ENCODE measurements around the gene ARAP1.

DNA sequence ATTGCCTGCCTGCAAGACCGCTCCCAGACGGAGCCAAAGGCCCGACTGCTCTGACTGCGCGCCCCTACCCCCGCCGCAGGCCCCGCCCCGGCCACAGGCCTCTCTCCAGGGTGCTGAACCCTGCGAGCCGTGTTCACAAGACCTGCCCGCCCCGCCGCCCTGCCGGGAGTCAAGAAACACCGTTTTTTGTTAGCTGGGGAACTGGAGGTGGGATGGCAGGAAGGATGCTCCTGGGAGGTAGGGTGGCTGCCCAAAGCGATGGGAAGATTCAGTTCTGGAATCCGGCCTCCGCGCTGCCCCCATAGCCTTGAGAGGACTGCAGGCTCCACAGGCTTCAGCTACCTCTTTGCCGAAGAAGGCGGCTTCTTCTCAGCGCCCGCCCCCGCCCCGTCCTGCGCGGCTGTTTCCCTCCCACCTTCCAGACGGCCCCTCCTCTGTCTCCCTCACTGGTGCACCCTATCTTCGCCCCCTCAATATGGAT is 75.3 kb downstream of the ARAP1 start:
- no peak for TF ChIP-seq GATA3 (IDR thresholded peaks at IDR 0.05; ENCODE audit: low read depth, low read length)
- TF ChIP-seq GATA2 (IDR thresholded peaks at IDR 0.05; ENCODE audit: low read depth, low read length), result no peak

Data from SH-SY5Y (cell line).